Astrocyte (in vitro differentiated cells and primary cell): ENCODE measurements around the gene C2orf42. TPM values are rescaled to one million over a fixed set of nuclear protein-coding genes. Genes with fewer than 3 reads are reported as not detected.
A peak's percentile ranks its signal among the peaks of the same experiment; 100 is the strongest.
"Not testable (repeated sequence)": the region's sequence is repeated elsewhere in the genome, so short reads cannot be mapped to it uniquely, and the experiment has no call there.

Experiments
- DNase-seq: peaks from one replicate; pipeline ENCODE4 v3.0.0-alpha.2; 2010; ENCODE audit warnings: low read depth
- FAIRE-seq: peaks from 2 replicates; lab custom pipeline; 2011; peaks lifted over from hg19 to GRCh38; lab: Jason Lieb, UNC
- H2AFZ ChIP-seq: 2 replicates; pipeline ENCODE4 v1.6.0; 2012; ENCODE audit warnings: low read depth, low read length, inconsistent platforms
- H3K27ac ChIP-seq: 2 replicates; pipeline ENCODE4 v1.5.1; 2011; ENCODE audit warnings: low read depth, low read length, inconsistent platforms
- H3K27me3 ChIP-seq: 2 replicates; pipeline ENCODE4 v1.6.0; 2011; ENCODE audit warnings: low read length, inconsistent platforms; ENCODE audit not compliant: insufficient read depth
- H3K36me3 ChIP-seq: 2 replicates; pipeline ENCODE4 v1.5.1; 2011; ENCODE audit warnings: low read length, inconsistent platforms; ENCODE audit not compliant: insufficient read depth
- H3K4me1 ChIP-seq: 2 replicates; pipeline ENCODE4 v1.5.1; 2011; ENCODE audit warnings: low read length, inconsistent platforms; ENCODE audit not compliant: insufficient read depth
- H3K4me2 ChIP-seq: 2 replicates; pipeline ENCODE4 v1.6.0; 2012; ENCODE audit warnings: low read length, inconsistent platforms
- H3K4me3 ChIP-seq: 2 replicates; pipeline ENCODE4 v1.5.1; 2011; ENCODE audit warnings: low read depth, mild to moderate bottlenecking, low read length, inconsistent platforms; ENCODE audit not compliant: insufficient read depth
- H3K79me2 ChIP-seq: 2 replicates; pipeline ENCODE4 v1.6.0; 2012; ENCODE audit warnings: mild to moderate bottlenecking, low read length, inconsistent platforms; ENCODE audit not compliant: insufficient read depth
- H3K9ac ChIP-seq: 2 replicates; pipeline ENCODE4 v1.6.0; 2012; ENCODE audit warnings: mild to moderate bottlenecking, low read length, inconsistent platforms
- H3K9me3 ChIP-seq: 2 replicates; pipeline ENCODE4 v1.5.1; 2012; ENCODE audit warnings: low read depth, mild to moderate bottlenecking, low read length, inconsistent platforms; ENCODE audit not compliant: insufficient read depth
- H4K20me1 ChIP-seq: 2 replicates; pipeline ENCODE4 v1.6.0; 2012; ENCODE audit warnings: low read length, inconsistent platforms; ENCODE audit not compliant: insufficient read depth
- H3K27ac Mint-ChIP-seq: one replicate; pipeline ENCODE4 v1.8.0; 2021; ENCODE audit warnings: mild to moderate bottlenecking, mixed read lengths; ENCODE audit not compliant: unreplicated experiment
- H3K27me3 Mint-ChIP-seq: one replicate; pipeline ENCODE4 v1.8.0; 2021; ENCODE audit warnings: low read depth, mixed read lengths; ENCODE audit not compliant: unreplicated experiment
- H3K36me3 Mint-ChIP-seq: one replicate; pipeline ENCODE4 v1.8.0; 2021; ENCODE audit warnings: low read depth, mixed read lengths; ENCODE audit not compliant: unreplicated experiment
- H3K4me1 Mint-ChIP-seq: one replicate; pipeline ENCODE4 v1.8.0; 2021; ENCODE audit warnings: low read depth, mixed read lengths; ENCODE audit not compliant: unreplicated experiment
- H3K4me3 Mint-ChIP-seq: one replicate; pipeline ENCODE4 v1.8.0; 2021; ENCODE audit warnings: mild to moderate bottlenecking, moderate library complexity, mixed read lengths; ENCODE audit not compliant: unreplicated experiment
- H3K9me3 Mint-ChIP-seq: one replicate; pipeline ENCODE4 v1.8.0; 2021; ENCODE audit warnings: mild to moderate bottlenecking, mixed read lengths; ENCODE audit not compliant: unreplicated experiment
- EZH2 ChIP-seq: IDR thresholded peaks from 2 replicates; pipeline ENCODE4 v1.6.1; 2012; ENCODE audit warnings: mild to moderate bottlenecking, low read length, inconsistent platforms; ENCODE audit not compliant: insufficient read depth
- total RNA-seq: library from RNA; stranded (reverse); gene quantifications from 2 replicates; pipeline ENCODE4 v1.2.1, GENCODE V29; 2021
- TF ChIP-seq, protein P1 (sequence below): IDR thresholded peaks from 2 replicates; pipeline ENCODE4 v1.5.1; 2011; ENCODE audit warnings: low read depth, mild to moderate bottlenecking, inconsistent platforms, low read length, moderate library complexity; ENCODE audit not compliant: insufficient read depth

The C2orf42 gene
- total RNA-seq, 1 donor from 2014 or later, result 20.7 TPM

DNA sequence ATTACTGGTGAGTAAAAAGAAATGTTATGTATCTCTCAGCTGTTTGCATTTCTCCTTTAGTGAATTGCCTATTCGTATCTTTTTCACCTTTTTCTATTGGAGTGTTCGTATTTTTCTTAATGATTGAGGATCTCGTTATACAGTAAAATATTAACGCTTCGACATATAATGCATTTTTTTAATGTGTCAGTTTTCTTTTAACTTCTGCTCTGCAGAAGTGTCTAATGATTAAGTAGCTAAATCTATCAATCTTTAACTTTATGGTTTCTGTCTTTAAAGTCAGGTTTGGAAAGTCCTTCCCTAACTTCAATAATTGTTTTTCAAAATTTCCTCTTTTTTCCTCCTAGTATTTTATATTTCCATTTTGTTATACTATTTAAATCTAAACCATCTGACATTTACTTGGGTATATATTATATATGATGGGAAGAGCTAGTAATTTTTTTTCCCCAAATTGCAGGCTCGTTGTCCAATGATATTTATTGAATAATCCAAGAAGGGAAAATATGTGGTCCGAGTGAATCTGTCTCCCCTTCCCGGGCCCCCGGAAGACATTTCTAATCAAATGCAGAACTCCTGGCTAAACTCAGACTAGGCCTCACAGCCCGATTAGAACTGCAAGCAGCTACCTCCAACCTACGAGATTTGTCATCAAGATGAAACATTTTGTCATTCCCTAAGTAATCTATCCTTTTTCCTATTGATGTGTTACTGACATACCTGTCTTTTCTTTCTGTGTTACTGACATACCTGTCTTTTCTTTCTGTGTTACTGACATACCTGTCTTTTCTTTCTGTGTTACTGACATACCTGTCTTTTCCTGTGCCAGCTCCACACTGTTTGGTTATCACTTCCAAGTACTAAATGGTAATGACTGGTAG is 86.3 kb downstream of the C2orf42 start:
- Mint-ChIP-seq H3K4me3 (no peak overlapping the region), H3K27me3 (no peaks in the 10 kb centered on the region), H3K36me3 (no peaks in the 10 kb centered on the region), H3K27ac (peak overlapping the region; percentile 63), H3K4me1 (peaks cover 20% of the 10 kb centered on the region), H3K9me3 (no peaks in the 10 kb centered on the region)
- FAIRE-seq (no peak), DNase-seq (peak; percentile 48)
- Histone ChIP-seq H3K9me3 (no peaks in the 10 kb centered on the region), H4K20me1 (no peaks in the 10 kb centered on the region), H3K27ac (no peak overlapping the region), H3K9ac (peak overlapping the region; percentile 44), H3K4me3 (no peak overlapping the region), H2AFZ (peak overlapping the region; percentile 34), H3K4me2 (peak overlapping the region; percentile 60), H3K79me2 (no peaks in the 10 kb centered on the region), H3K36me3 (no peaks in the 10 kb centered on the region), H3K27me3 (no peaks in the 10 kb centered on the region), H3K4me1 (peaks cover 13% of the 10 kb centered on the region)
- TF ChIP-seq EZH2, result no peak
- TF ChIP-seq, protein P1, sequence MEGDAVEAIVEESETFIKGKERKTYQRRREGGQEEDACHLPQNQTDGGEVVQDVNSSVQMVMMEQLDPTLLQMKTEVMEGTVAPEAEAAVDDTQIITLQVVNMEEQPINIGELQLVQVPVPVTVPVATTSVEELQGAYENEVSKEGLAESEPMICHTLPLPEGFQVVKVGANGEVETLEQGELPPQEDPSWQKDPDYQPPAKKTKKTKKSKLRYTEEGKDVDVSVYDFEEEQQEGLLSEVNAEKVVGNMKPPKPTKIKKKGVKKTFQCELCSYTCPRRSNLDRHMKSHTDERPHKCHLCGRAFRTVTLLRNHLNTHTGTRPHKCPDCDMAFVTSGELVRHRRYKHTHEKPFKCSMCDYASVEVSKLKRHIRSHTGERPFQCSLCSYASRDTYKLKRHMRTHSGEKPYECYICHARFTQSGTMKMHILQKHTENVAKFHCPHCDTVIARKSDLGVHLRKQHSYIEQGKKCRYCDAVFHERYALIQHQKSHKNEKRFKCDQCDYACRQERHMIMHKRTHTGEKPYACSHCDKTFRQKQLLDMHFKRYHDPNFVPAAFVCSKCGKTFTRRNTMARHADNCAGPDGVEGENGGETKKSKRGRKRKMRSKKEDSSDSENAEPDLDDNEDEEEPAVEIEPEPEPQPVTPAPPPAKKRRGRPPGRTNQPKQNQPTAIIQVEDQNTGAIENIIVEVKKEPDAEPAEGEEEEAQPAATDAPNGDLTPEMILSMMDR, result no peak

DNA sequence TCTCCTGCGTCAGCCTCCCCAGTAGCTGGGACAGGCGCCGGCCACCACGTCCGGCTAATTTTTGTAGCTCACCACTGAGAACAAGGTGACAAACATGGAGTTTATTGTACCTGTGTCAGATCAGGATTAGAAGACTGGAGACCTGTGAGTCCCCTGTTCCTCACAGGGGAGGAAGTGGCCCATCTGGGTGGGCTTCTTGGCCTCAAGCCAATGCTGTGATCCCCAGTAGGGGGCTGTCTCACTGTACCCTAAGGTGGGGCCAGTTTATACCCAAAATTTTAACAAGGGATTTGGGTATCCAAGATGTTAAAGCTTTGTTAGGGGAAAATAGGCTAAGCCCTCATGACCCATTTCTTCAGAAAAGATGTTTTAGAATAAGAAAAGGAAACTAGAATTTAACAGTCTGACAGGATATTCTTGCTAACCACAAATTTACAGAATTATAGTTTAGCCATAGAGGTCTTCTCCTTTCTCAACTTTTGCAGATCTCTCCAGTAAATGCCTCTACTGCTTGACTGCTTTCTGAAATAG is 87.2 kb downstream of the C2orf42 start:
- no peak overlapping the region for H3K4me3 ChIP-seq
- H3K4me2 ChIP-seq, result no peak overlapping the region

DNA sequence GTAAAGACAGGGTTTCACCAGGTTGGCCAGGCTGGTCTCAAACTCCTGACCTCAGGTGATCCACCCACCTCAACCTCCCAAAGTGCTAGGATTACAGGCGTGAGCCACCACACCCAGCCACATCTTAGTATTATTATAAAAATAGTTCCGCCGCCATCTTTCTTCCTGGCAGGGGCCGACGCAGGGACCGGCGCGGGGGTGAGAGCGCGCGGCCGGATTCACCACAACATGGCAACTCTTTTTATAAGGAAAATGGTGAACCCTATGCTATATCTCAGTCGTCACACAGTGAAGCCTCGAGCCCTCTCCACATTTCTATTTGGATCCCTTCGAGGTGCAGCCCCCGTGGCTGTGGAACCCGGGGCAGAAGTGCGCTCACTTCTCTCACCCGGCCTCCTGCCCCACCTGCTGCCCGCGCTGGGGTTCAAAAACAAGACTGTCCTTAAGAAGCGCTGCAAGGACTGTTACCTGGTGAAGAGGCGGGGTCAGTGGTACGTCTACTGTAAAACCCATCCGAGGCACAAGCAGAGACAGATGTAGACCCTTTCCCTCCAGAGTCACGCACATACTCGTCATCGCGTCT is 88.4 kb downstream of the C2orf42 start:
- H3K9me3 ChIP-seq, H3K9ac ChIP-seq, H3K27me3 Mint-ChIP-seq, FAIRE-seq, H3K27ac ChIP-seq, H3K27ac Mint-ChIP-seq, H3K4me3 Mint-ChIP-seq, DNase-seq, H3K36me3 ChIP-seq, H3K9me3 Mint-ChIP-seq, H3K4me3 ChIP-seq, H3K79me2 ChIP-seq, H3K27me3 ChIP-seq, H3K4me2 ChIP-seq, H3K4me1 ChIP-seq, H3K4me1 Mint-ChIP-seq, H4K20me1 ChIP-seq, H2AFZ ChIP-seq, H3K36me3 Mint-ChIP-seq: not testable (repeated sequence)

More for the DNA sequence above, 87.2 kb downstream of the C2orf42 start:
- Histone ChIP-seq H3K79me2 (no peaks in the 10 kb centered on the region), H4K20me1 (no peaks in the 10 kb centered on the region), H3K27ac (no peak overlapping the region), H3K9ac (no peak overlapping the region), H3K36me3 (no peaks in the 10 kb centered on the region), H3K4me1 (peaks cover 12% of the 10 kb centered on the region), H3K27me3 (no peaks in the 10 kb centered on the region), H3K9me3 (no peaks in the 10 kb centered on the region), H2AFZ (no peak overlapping the region)
- H3K27ac Mint-ChIP-seq, result no peak overlapping the region
- FAIRE-seq (no peak), DNase-seq (no peak)
- TF ChIP-seq, protein P1, result no peak
- no peak for TF ChIP-seq EZH2
- H3K27me3 Mint-ChIP-seq, result no peaks in the 10 kb centered on the region
- no peaks in the 10 kb centered on the region for H3K9me3 Mint-ChIP-seq
- H3K4me3 Mint-ChIP-seq, result no peak overlapping the region
- H3K36me3 Mint-ChIP-seq, result no peaks in the 10 kb centered on the region
- H3K4me1 Mint-ChIP-seq, result peaks cover 16% of the 10 kb centered on the region

GRCh38 chr2:70101686-70102085 is 89.1 kb downstream of the C2orf42 start:
- not testable (repeated sequence) for H3K9ac ChIP-seq, FAIRE-seq, H3K27me3 ChIP-seq, H3K4me3 Mint-ChIP-seq, H3K79me2 ChIP-seq, H3K9me3 ChIP-seq, H3K27ac Mint-ChIP-seq, H3K4me1 ChIP-seq, H3K4me1 Mint-ChIP-seq, H3K4me3 ChIP-seq, H3K9me3 Mint-ChIP-seq, H3K36me3 ChIP-seq, H4K20me1 ChIP-seq, DNase-seq, H3K27me3 Mint-ChIP-seq, H3K36me3 Mint-ChIP-seq, H3K4me2 ChIP-seq, H2AFZ ChIP-seq, H3K27ac ChIP-seq
